Right lobe of liver (tissue), 6 donors: ENCODE results near the gene MOB2. TPM values are rescaled to one million over a fixed set of nuclear protein-coding genes. Genes with fewer than 3 reads are reported as not detected.

Experiments used
- ATAC-seq, 4 donors: fragments of 200-7000 bp; cut with Tn5 transposase; one replicate each; pipeline ENCODE4 v1.9.1; 2020; ENCODE audit warnings: mild to moderate bottlenecking in 4 of 4, moderate library complexity in 4 of 4
- DNase-seq, 3 donors: peaks; one replicate each; pipeline ENCODE4 v3.0.0-alpha.2; 2020
- H3K27ac ChIP-seq, 3 donors: fragments of 200-600 bp; one replicate each; pipeline ENCODE4 v1.8.0; 2022
- H3K27me3 ChIP-seq, 2 donors: fragments of 200-600 bp; one replicate each; pipeline ENCODE4 v1.8.0; 2022
- H3K36me3 ChIP-seq, 4 donors: fragments of 200-600 bp; sonication (generic) in 1 of 4; one replicate each; pipeline versions ENCODE4 v1.5.1 to v1.8.0; 2017 to 2022; ENCODE audit warnings: control low read depth in 1 of 4
- H3K4me1 ChIP-seq, 4 donors: fragments of 200-600 bp; sonication (generic) in 1 of 4; one replicate each; pipeline versions ENCODE4 v1.5.1 to v1.8.0; 2017 to 2022; ENCODE audit warnings: control low read depth in 1 of 4
- H3K4me3 ChIP-seq, 3 donors: fragments of 200-600 bp; one replicate each; pipeline ENCODE4 v1.8.0; 2022
- H3K9me3 ChIP-seq, 4 donors: fragments of 200-600 bp; sonication (generic) in 1 of 4; one replicate each; pipeline versions ENCODE4 v1.5.1 to v1.8.0; 2017 to 2022; ENCODE audit warnings: control low read depth in 1 of 4
- POLR2A ChIP-seq: fragments of 450-650 bp; IDR thresholded peaks from one replicate; pipeline ENCODE4 v1.6.1; 2017; ENCODE audit warnings: antibody characterized with exemption, mild to moderate bottlenecking
- WGBS: methylation state at CpG from one replicate; pipeline ENCODE4 v1.1.6; 2018; ENCODE audit warnings: low coverage, low lambda C conversion rate; ENCODE audit not compliant: insufficient coverage; ENCODE audit errors: missing lambda C conversion rate; 5-methylcytosine and 5-hydroxymethylcytosine counted together
- intact Hi-C, 2 donors: fragments of 100-400 bp; cut with DNase I; formaldehyde crosslinking; loops; one replicate each; pipeline versions ENCODE4 v1.11.2 to v1.14.1; 2022
- total RNA-seq, 6 experiments: library from RNA; depleted of rRNA in 2 of 6; stranded (reverse); fragments of >200 nt in 2 of 6; fragmentation: NEBNext Ultra II Directional in 3 of 6; extraction: Animal tissue kit (Norgen Biotek cat#: 25700) in 3 of 6; gene quantifications; one replicate each; pipeline versions ENCODE4 v1.1.0 to v1.2.4, GENCODE V29; 2016 to 2023
- TF ChIP-seq, protein P1 (sequence below), 4 donors: fragments of 200-600 bp in 3 of 4; fragments of 450-650 bp in 1 of 4; IDR thresholded peaks; one replicate each; pipeline versions ENCODE4 v1.5.1 to v1.8.0; 2016 to 2022; ENCODE audit warnings: antibody characterized with exemption in 4 of 4, mild to moderate bottlenecking in 2 of 4
- donor health status: DM: no; HTN: yes; CAD: no.
- donor health status: DM: no; HTN: no; CAD: no.
- donor health status: DM: no; HTN: no; CAD: no.
- donor health status: DM: no; HTN: yes; CAD: no.
- donor health status: DM: no; HTN: yes; CAD: no.

The MOB2 gene
- total RNA-seq, 6 experiments from 2014 or later: 8.5 to 17.0 (median 14.1) TPM

DNA sequence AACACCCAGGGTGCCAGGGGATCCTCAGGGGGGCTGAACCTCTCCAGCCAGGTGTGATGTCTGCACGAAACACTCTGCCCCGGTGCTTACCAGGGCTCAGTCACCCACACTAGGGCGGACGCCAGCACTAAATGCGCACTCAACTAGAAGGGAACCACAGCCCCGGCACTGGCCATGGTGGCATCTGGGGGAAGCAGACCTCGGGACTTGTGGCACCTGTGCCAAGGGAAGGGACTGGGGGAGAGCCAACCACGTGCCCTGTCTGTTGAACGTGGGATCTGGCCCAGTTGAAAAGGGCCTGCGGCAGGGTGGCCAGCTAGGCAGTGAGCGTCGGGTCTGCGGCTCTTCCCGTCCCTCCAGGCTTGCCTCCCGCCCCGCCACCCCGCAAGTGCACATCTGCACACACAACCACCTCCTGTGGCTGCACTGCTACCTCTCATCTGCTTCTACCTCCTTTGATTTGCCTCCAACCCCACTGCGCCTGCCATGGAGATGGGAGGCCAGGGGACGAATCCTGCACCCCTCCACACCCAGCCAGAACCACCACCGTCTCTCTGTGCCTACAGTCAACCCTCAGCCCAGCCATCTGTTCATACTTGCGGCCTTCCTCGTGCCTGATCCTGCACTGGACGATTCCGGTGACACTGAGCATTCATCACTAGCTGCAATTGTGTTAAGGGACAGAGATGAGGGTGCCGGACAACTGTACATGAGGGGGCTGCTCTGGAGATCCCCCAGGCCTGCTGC is 15.0 kb upstream of the MOB2 start:
- no peak for ATAC-seq
- Histone ChIP-seq H3K27ac (no peak overlapping the region), H3K36me3 (no peaks in the 10 kb centered on the region), H3K4me1 (no peaks in the 10 kb centered on the region), H3K27me3 (no peaks in the 10 kb centered on the region), H3K9me3 (no peaks in the 10 kb centered on the region), H3K4me3 (no peak overlapping the region)
- intact Hi-C loops: no loop called here
- peak in 2 of 3 donors; percentile 10 to 49 for DNase-seq
- TF ChIP-seq, protein P1, sequence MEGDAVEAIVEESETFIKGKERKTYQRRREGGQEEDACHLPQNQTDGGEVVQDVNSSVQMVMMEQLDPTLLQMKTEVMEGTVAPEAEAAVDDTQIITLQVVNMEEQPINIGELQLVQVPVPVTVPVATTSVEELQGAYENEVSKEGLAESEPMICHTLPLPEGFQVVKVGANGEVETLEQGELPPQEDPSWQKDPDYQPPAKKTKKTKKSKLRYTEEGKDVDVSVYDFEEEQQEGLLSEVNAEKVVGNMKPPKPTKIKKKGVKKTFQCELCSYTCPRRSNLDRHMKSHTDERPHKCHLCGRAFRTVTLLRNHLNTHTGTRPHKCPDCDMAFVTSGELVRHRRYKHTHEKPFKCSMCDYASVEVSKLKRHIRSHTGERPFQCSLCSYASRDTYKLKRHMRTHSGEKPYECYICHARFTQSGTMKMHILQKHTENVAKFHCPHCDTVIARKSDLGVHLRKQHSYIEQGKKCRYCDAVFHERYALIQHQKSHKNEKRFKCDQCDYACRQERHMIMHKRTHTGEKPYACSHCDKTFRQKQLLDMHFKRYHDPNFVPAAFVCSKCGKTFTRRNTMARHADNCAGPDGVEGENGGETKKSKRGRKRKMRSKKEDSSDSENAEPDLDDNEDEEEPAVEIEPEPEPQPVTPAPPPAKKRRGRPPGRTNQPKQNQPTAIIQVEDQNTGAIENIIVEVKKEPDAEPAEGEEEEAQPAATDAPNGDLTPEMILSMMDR (IDR thresholded peaks at IDR 0.05): no peak
- no peak for TF ChIP-seq POLR2A
- 84% methylated on average over 5 of the region's 25 CpGs for WGBS

DNA sequence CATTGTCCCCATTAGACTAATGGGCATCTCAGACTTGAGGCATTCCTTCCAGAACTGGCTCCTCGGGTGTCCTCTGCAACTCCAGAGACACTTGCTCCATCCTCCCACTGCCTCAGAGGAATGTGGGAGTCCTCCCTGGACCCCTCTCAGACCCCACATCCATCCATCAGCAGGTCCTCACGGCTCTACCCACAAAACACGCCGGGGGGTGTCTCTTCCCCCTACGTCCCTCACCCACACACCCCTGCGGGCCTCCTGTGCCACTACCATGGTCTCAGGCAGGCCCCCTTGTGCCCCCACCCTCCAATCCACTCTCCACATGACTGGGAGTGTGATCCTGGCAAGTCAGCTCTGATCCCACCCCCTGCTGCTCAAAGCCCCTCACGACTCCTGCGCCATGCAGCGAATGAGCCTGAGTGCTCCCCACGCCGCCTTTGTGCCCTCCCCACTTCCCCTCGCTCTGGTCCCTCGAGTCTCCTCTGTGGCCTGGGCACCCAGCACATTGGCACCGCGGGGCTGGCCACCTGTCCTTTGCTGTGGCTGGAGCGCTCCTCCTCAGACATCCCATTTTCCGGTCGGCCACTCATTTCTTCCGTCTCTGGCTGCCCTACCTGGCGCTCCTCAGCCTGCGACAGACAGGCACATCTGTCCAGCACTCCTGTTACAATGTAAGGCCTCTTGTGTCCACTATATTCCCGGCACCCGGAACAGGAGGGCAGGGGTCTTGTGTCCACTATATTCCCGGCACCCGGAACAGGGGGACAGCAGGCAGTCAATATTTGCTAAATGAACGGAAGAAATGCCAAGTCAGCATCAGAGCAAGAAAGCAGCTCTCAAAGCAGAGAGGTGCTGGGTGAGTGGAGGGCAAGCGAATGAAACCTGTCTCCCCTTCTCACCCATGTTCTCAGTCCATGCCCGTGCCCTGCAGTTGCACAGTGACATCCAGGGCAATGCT is 14.2 kb upstream of the MOB2 start:
- TF ChIP-seq, protein P1 (IDR thresholded peaks at IDR 0.05): no peak
- no peak for TF ChIP-seq POLR2A

DNA sequence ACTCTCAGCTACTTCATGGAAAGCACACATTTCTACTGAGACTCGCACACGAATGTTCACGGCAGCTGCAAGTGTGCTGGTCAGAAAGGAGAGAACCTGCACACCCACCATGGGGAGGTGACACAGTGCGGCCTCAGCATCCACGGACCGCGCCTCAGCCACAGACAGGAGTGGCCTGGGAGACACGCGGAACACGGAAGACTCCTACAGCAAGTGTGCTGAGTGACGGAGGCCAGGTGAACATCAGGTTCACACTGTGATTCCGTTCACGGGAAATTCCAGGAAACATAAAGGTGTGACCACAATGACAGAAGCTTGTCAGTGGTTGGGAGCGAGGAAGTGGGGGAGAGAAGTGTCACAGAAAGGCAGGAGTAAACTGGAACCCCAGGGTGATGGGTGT is 13.3 kb upstream of the MOB2 start:
- intact Hi-C loops: no loop called here

More for the DNA sequence above, 14.2 kb upstream of the MOB2 start:
- Histone ChIP-seq H3K9me3 (no peaks in the 10 kb centered on the region), H3K4me3 (no peak overlapping the region), H3K4me1 (no peaks in the 10 kb centered on the region), H3K27ac (no peak overlapping the region), H3K27me3 (no peaks in the 10 kb centered on the region), H3K36me3 (no peaks in the 10 kb centered on the region)
- intact Hi-C loops: no loop called here
- peak in 2 of 3 donors; percentile 7 to 35 for DNase-seq
- 87% methylated on average over 13 of the region's 28 CpGs for WGBS
- no peak for ATAC-seq

DNA sequence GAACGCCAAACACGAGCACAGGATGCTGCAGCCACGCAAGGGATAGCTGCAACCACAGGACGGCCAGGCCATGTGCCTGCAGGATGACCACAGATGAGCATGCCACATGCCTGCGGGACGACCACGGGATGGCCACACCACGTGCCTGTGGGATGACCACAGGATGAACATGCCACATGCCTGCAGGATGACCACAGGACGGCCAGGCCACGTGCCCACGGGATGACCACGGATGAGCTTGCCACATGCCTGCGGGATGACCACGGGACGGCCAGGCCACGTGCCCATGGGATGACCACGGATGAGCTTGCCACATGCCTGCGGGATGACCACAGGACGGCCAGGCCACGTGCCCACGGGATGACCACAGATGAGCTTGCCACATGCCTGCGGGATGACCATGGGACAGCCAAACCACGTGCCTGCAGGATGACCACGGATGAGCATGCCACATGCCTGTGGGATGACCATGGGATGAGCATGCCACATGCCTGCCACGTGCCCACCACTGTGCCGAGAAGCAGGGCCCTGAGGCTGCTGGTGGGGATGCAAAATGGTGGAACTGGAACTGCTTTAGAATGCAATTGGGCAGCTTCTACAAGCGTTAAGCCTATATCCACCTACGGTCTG is 12.8 kb upstream of the MOB2 start:
- no peaks in the 10 kb centered on the region for H3K4me1 ChIP-seq
- no peak overlapping the region for H3K4me3 ChIP-seq
- TF ChIP-seq, protein P1 (IDR thresholded peaks at IDR 0.05): no peak
- TF ChIP-seq POLR2A: no peak
- H3K27me3 ChIP-seq: no peaks in the 10 kb centered on the region
- ATAC-seq: no peak
- no peaks in the 10 kb centered on the region for H3K9me3 ChIP-seq
- H3K36me3 ChIP-seq: no peaks in the 10 kb centered on the region
- no CpG with 5 or more reads among the region's 28 CpGs for WGBS
- DNase-seq: peak in 2 of 3 donors; percentile 16 to 49
- H3K27ac ChIP-seq: no peak overlapping the region
- intact Hi-C loops: no loop called here

More for the DNA sequence above, 13.3 kb upstream of the MOB2 start:
- Histone ChIP-seq H3K27me3 (no peaks in the 10 kb centered on the region), H3K27ac (no peak overlapping the region), H3K9me3 (no peaks in the 10 kb centered on the region), H3K36me3 (no peaks in the 10 kb centered on the region), H3K4me3 (no peak overlapping the region), H3K4me1 (no peaks in the 10 kb centered on the region)
- peak in 2 of 3 donors; percentile 8 to 42 for DNase-seq
- WGBS: 95% methylated on average over 11 of the region's 14 CpGs
- ATAC-seq: no peak
- TF ChIP-seq POLR2A: no peak
- TF ChIP-seq, protein P1 (IDR thresholded peaks at IDR 0.05): no peak
